Suprapubic skin (tissue), 4 donors: ENCODE results near the gene NEK11. TPM values are rescaled to one million over a fixed set of nuclear protein-coding genes. Genes with fewer than 3 reads are reported as not detected.

Source experiments
- DNase-seq, 2 donors: peaks; one replicate each; pipeline ENCODE4 v3.0.0-alpha.2; 2019; ENCODE audit warnings: low spot score in 2 of 2
- H3K27ac ChIP-seq: fragments of 200-600 bp; sonication (generic); one replicate; pipeline ENCODE4 v1.5.1; 2019
- H3K27me3 ChIP-seq: fragments of 200-600 bp; sonication (generic); one replicate; pipeline ENCODE4 v1.5.1; 2019
- H3K36me3 ChIP-seq: fragments of 200-600 bp; sonication (generic); one replicate; pipeline ENCODE4 v1.5.1; 2019
- H3K4me1 ChIP-seq: fragments of 200-600 bp; sonication (generic); one replicate; pipeline ENCODE4 v1.5.1; 2019
- H3K4me3 ChIP-seq: fragments of 200-600 bp; sonication (generic); one replicate; pipeline ENCODE4 v1.5.1; 2019; ENCODE audit warnings: mild to moderate bottlenecking
- H3K9me3 ChIP-seq: fragments of 200-600 bp; sonication (generic); one replicate; pipeline ENCODE4 v1.5.1; 2019
- CTCF ChIP-seq, 2 donors: fragments of 200-600 bp in 1 of 2; fragments of 450-650 bp in 1 of 2; sonication (generic) in 1 of 2; IDR thresholded peaks; one replicate each; pipeline ENCODE4 v1.5.1; 2016 to 2019; ENCODE audit warnings: antibody characterized with exemption in 2 of 2, mild to moderate bottlenecking in 1 of 2, moderate library complexity in 1 of 2
- EP300 ChIP-seq: sonication (generic); formaldehyde crosslinking; IDR thresholded peaks from one replicate; pipeline ENCODE4 v1.6.1; 2017; ENCODE audit warnings: antibody characterized with exemption
- POLR2A ChIP-seq, 2 donors: fragments of 450-650 bp; IDR thresholded peaks; one replicate each; pipeline ENCODE4 v1.6.1; 2017; ENCODE audit warnings: antibody characterized with exemption in 2 of 2, mild to moderate bottlenecking in 2 of 2, moderate library complexity in 2 of 2
- POLR2AphosphoS5 ChIP-seq, 3 donors: sonication (generic); formaldehyde crosslinking; IDR thresholded peaks; one replicate each; pipeline ENCODE4 v1.6.1; 2017; ENCODE audit warnings: antibody characterized with exemption in 3 of 3
- WGBS: methylation state at CpG from one replicate; pipeline ENCODE4 v1.1.5; 2018; 5-methylcytosine and 5-hydroxymethylcytosine counted together
- total RNA-seq, 4 donors: library from RNA; depleted of rRNA; stranded (reverse); fragments of >200 nt; gene quantifications; one replicate each; pipeline ENCODE4 v1.1.0, GENCODE V29; 2016

The NEK11 gene
- total RNA-seq, 4 donors from 2014 or later: 4.2 to 11.0 (median 7.5) TPM

GRCh38 chr3:131349946-131350347 lies 323.3 kb downstream of the NEK11 start:
- no peaks in the 10 kb centered on the region for H3K9me3 ChIP-seq
- no peak overlapping the region for H3K4me3 ChIP-seq
- H3K27ac ChIP-seq: no peak overlapping the region
- 52% methylated on average over 4 of the region's 4 CpGs for WGBS
- DNase-seq: no peak
- TF ChIP-seq EP300 (no peak), CTCF (IDR thresholded peaks at IDR 0.05) (no peak), POLR2AphosphoS5 (IDR thresholded peaks at IDR 0.05) (no peak), POLR2A (IDR thresholded peaks at IDR 0.05) (no peak)
- no peaks in the 10 kb centered on the region for H3K4me1 ChIP-seq
- no peaks in the 10 kb centered on the region for H3K27me3 ChIP-seq
- H3K36me3 ChIP-seq: no peaks in the 10 kb centered on the region

GRCh38 chr3:131350506-131350905 lies 323.8 kb downstream of the NEK11 start:
- DNase-seq: no peak
- H3K27ac ChIP-seq: no peak overlapping the region
- H3K9me3 ChIP-seq: no peaks in the 10 kb centered on the region
- H3K36me3 ChIP-seq: no peaks in the 10 kb centered on the region
- H3K4me3 ChIP-seq: no peak overlapping the region
- no peaks in the 10 kb centered on the region for H3K4me1 ChIP-seq
- 50% methylated on average over 1 of the region's 1 CpG for WGBS
- TF ChIP-seq CTCF (IDR thresholded peaks at IDR 0.05) (no peak), POLR2A (IDR thresholded peaks at IDR 0.05) (no peak), POLR2AphosphoS5 (IDR thresholded peaks at IDR 0.05) (no peak), EP300 (no peak)
- H3K27me3 ChIP-seq: no peaks in the 10 kb centered on the region

GRCh38 chr3:131353016-131353877 lies 326.6 kb downstream of the NEK11 start:
- no peaks in the 10 kb centered on the region for H3K36me3 ChIP-seq
- no peaks in the 10 kb centered on the region for H3K4me1 ChIP-seq
- no peak overlapping the region for H3K4me3 ChIP-seq
- DNase-seq: no peak
- no peaks in the 10 kb centered on the region for H3K27me3 ChIP-seq
- H3K27ac ChIP-seq: no peak overlapping the region
- TF ChIP-seq POLR2AphosphoS5 (IDR thresholded peaks at IDR 0.05) (no peak), POLR2A (IDR thresholded peaks at IDR 0.05) (no peak), CTCF (IDR thresholded peaks at IDR 0.05) (no peak), EP300 (no peak)
- H3K9me3 ChIP-seq: no peaks in the 10 kb centered on the region
- WGBS: 69% methylated on average over 2 of the region's 2 CpGs

GRCh38 chr3:131353986-131354385 lies 327.3 kb downstream of the NEK11 start:
- H3K4me1 ChIP-seq: no peaks in the 10 kb centered on the region
- H3K4me3 ChIP-seq: no peak overlapping the region
- H3K9me3 ChIP-seq: no peaks in the 10 kb centered on the region
- H3K27me3 ChIP-seq: no peaks in the 10 kb centered on the region
- no peaks in the 10 kb centered on the region for H3K36me3 ChIP-seq
- H3K27ac ChIP-seq: no peak overlapping the region
- TF ChIP-seq POLR2A (IDR thresholded peaks at IDR 0.05): no peak
- TF ChIP-seq POLR2AphosphoS5 (IDR thresholded peaks at IDR 0.05): no peak
- no peak for TF ChIP-seq EP300
- TF ChIP-seq CTCF (IDR thresholded peaks at IDR 0.05): no peak
- no peak for DNase-seq
- whole genome bisulfite sequencing: 68% methylated on average over 2 of the region's 2 CpGs

GRCh38 chr3:131356006-131356595 lies 329.4 kb downstream of the NEK11 start:
- H3K27me3 ChIP-seq: no peaks in the 10 kb centered on the region
- no peak overlapping the region for H3K4me3 ChIP-seq
- TF ChIP-seq POLR2A (IDR thresholded peaks at IDR 0.05) (no peak), EP300 (no peak), POLR2AphosphoS5 (IDR thresholded peaks at IDR 0.05) (no peak), CTCF (IDR thresholded peaks at IDR 0.05) (no peak)
- no peak overlapping the region for H3K27ac ChIP-seq
- no peaks in the 10 kb centered on the region for H3K36me3 ChIP-seq
- no peaks in the 10 kb centered on the region for H3K9me3 ChIP-seq
- WGBS: 79% methylated on average over 5 of the region's 5 CpGs
- no peak for DNase-seq
- no peaks in the 10 kb centered on the region for H3K4me1 ChIP-seq
